HEK293 (cell line): ENCODE measurements around the gene RASGEF1B.

Experiments
- ATF2 ChIP-seq: fragments of 450-650 bp; formaldehyde crosslinking; IDR thresholded peaks from 2 replicates; pipeline ENCODE4 v1.5.1; 2016; ENCODE audit warnings: missing biosample characterization, missing genetic modification characterization, low read depth
- CTCF ChIP-seq: fragments of 450-650 bp; formaldehyde crosslinking; IDR thresholded peaks from 2 replicates; pipeline ENCODE4 v1.5.1; 2016; ENCODE audit warnings: missing biosample characterization, missing genetic modification characterization
- GLIS2 ChIP-seq: fragments of 450-650 bp; formaldehyde crosslinking; IDR thresholded peaks from 2 replicates; pipeline ENCODE4 v1.5.1; 2016; ENCODE audit warnings: missing biosample characterization, missing genetic modification characterization
- KLF10 ChIP-seq: fragments of 450-650 bp; IDR thresholded peaks from 2 replicates; pipeline ENCODE4 v1.5.1; 2018; ENCODE audit warnings: missing biosample characterization, mild to moderate bottlenecking, missing genetic modification characterization
- PRDM1 ChIP-seq: fragments of 450-650 bp; formaldehyde crosslinking; IDR thresholded peaks from 2 replicates; pipeline ENCODE4; 2016; ENCODE audit warnings: missing biosample characterization, missing genetic modification characterization
- TCF7L2 ChIP-seq: IDR thresholded peaks from 2 replicates; pipeline ENCODE4 v1.6.1; 2011; ENCODE audit warnings: low read depth, mild to moderate bottlenecking, inconsistent platforms, low read length, moderate library complexity, borderline replicate concordance
- ZBTB1 ChIP-seq: fragments of 450-650 bp; formaldehyde crosslinking; IDR thresholded peaks from 2 replicates; pipeline ENCODE4 v1.5.1; 2016; ENCODE audit warnings: missing biosample characterization, missing genetic modification characterization
- ZNF2 ChIP-seq: fragments of 450-650 bp; formaldehyde crosslinking; IDR thresholded peaks from 2 replicates; pipeline ENCODE4 v1.5.1; 2016; ENCODE audit warnings: missing biosample characterization, missing genetic modification characterization
- ZNF23 ChIP-seq: fragments of 450-650 bp; formaldehyde crosslinking; IDR thresholded peaks from 2 replicates; pipeline ENCODE4 v1.5.1; 2016; ENCODE audit warnings: missing biosample characterization, missing genetic modification characterization, borderline replicate concordance
- ZNF274 ChIP-seq, 2 experiments: fragments of 200-500 bp in 1 of 2; fragments of 450-650 bp in 1 of 2; sonication (Bioruptor generic) in 1 of 2; formaldehyde crosslinking in 1 of 2; IDR thresholded peaks; 2 replicates each; pipeline versions ENCODE4 v1.5.1 to v1.6.1; 2014 to 2016; ENCODE audit warnings: borderline replicate concordance in 1 of 2, inconsistent platforms in 1 of 2, low read length in 1 of 2, missing biosample characterization in 1 of 2, missing genetic modification characterization in 1 of 2
- ZNF513 ChIP-seq: fragments of 450-650 bp; IDR thresholded peaks from 2 replicates; pipeline ENCODE4 v1.5.1; 2018; ENCODE audit warnings: missing biosample characterization, missing genetic modification characterization
- ZNF580 ChIP-seq: fragments of 450-650 bp; formaldehyde crosslinking; IDR thresholded peaks from 2 replicates; pipeline ENCODE4 v1.5.1; 2016; ENCODE audit warnings: missing biosample characterization, missing genetic modification characterization
- ZNF704 ChIP-seq: fragments of 450-650 bp; formaldehyde crosslinking; IDR thresholded peaks from 2 replicates; pipeline ENCODE4 v1.5.1; 2016; ENCODE audit warnings: missing biosample characterization, missing genetic modification characterization
- ZSCAN4 ChIP-seq: fragments of 450-650 bp; formaldehyde crosslinking; IDR thresholded peaks from 2 replicates; pipeline ENCODE4 v1.5.1; 2017; ENCODE audit warnings: missing biosample characterization, missing genetic modification characterization

- TF ChIP-seq CTCF (no peak), ZNF513 (no peak), PRDM1 (tag by site-specific recombination) (no peak), TCF7L2 (no peak), ZNF704 (tag by site-specific recombination) (no peak), GLIS2 (no peak), ZNF274 (IDR thresholded peaks at IDR 0.05; ENCODE audit: low read length) (no peak), ZNF274 (tag by site-specific recombination; IDR thresholded peaks at IDR 0.05; ENCODE audit: borderline replicate concordance) (no peak), ATF2 (tag by site-specific recombination) (no peak), ZNF580 (tag by site-specific recombination) (no peak), ZNF2 (tag by site-specific recombination) (no peak), ZNF23 (tag by site-specific recombination) (no peak), KLF10 (tag by site-specific recombination) (no peak), ZSCAN4 (tag by site-specific recombination) (no peak), ZBTB1 (tag by site-specific recombination) (no peak)
Observed at GRCh38 chr4:81424336-81424735, 47.4 kb downstream of the RASGEF1B start.
